ENCODE results near the gene ZNF414.

GRCh38 chr19:8484331-8484894, 29.6 kb downstream of the ZNF414 start:
- TF ChIP-seq CTCF (conservative IDR thresholded peaks at IDR 0.05; ENCODE audit: low read length) (no peak), EZH2phosphoT487 (IDR thresholded peaks at IDR 0.05; ENCODE audit: borderline replicate concordance, low read depth, low read length) (no peak)

Measured in OCI-LY7 (cell line).